HG03558 (cell line): ENCODE measurements around the gene RELT.

Experiments
- ATAC-seq: cut with Tn5 transposase; IDR thresholded peaks from one replicate; pipeline ENCODE4 v1.9.1; 2021; ENCODE audit warnings: moderate number of reproducible peaks; ENCODE audit not compliant: unreplicated experiment; ENCODE audit errors: extremely low read depth

The RELT gene

DNA sequence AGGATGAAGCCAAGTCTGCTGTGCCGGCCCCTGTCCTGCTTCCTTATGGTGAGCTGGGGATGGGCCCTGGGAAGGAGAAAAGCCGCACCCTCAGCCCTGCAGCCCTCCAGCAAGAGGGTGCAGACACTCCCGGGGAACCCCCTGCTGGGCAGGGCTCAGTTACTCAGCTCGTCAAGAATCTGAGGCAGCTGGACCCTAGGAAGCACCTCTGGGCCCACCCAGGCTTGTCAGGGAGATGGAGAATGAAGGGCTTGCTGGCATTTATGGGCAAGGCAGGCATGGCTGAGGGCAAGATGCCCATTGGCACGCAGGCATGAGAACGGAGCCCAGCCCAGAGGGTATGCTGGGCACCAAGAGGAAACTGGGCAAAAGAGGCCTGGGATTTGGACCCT, 12.9 kb downstream of the RELT start:
- ATAC-seq, result no peak

DNA sequence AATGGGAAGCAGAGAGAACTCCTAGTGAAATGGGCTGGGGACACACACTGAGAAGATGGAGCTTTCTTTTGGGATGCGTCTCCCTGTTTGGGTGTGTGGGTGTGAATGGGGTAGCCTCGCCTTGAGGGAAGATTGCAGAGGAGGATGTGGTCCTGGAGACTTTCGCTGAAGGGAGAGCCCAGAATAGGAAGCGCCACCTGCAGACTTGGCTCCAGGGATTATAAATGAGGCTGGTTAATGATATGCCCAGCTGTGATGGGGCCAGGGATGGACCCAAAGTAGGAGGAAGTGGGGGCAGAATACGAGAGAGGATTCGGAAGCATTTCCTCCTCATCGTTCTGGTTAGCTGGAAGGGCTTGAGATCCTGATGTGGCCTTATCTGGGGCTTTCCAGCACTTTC, 13.7 kb downstream of the RELT start:
- ATAC-seq, result no peak

DNA sequence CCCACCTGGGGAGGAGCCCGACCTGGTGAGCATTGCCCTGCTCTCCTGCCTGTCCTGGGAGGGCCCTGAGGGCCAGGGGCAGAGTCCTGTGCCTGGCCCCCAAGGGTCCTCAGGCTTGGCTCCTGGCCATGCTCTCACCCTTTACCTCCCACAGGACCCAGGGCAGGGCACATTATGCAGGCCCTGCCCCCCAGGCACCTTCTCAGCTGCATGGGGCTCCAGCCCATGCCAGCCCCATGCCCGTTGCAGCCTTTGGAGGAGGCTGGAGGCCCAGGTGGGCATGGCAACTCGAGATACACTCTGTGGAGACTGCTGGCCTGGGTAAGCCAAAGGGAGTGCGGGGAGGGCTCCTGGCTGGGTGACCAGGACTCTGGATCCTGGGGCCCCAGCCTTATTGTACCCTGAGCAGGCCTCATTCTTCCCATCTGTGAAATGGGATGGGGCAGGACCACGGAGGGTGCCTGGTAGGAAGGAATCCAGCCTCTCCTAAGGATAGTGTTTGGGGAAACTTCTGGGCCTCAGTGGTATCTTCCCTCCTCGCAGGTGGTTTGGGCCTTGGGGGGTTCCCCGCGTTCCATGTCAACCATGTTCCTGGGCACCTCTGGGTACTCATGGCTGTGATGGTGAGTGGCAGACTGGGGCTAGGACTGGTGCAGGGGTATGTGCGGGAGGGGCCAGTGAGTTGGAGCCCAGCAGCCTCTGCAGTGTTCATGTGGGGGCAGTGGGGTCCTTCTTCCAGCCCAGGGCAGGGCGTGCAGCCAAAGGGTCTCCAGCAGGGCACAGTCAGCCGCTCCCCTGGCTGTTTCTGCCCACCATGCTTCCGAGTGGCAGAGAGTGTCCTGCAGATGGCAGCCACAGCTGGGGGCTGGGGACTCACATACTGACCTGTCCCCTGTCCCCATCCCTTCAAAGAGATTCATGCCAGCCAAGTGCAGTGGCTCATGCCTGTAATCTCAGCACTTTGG, 14.7 kb downstream of the RELT start:
- ATAC-seq, result no peak

DNA sequence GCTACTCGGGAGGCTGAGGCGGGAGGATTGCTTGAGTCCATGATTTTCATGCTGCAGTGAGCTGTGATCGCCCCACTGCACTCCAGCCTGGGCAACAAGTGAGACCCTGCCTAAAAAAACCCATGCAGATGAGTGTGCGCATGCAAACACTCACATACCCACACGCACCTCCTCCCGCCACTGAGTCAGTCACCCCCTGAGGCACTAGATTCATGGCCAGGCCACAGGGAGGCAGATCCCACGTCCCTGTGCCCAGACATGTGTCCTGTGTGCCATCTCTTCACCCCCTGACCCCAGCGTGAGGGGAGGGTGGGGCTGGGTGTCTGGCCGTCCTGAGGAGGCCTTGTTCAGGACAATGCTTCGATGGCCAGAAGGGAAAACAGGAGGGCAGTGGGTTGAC, 15.5 kb downstream of the RELT start:
- ATAC-seq, result no peak

DNA sequence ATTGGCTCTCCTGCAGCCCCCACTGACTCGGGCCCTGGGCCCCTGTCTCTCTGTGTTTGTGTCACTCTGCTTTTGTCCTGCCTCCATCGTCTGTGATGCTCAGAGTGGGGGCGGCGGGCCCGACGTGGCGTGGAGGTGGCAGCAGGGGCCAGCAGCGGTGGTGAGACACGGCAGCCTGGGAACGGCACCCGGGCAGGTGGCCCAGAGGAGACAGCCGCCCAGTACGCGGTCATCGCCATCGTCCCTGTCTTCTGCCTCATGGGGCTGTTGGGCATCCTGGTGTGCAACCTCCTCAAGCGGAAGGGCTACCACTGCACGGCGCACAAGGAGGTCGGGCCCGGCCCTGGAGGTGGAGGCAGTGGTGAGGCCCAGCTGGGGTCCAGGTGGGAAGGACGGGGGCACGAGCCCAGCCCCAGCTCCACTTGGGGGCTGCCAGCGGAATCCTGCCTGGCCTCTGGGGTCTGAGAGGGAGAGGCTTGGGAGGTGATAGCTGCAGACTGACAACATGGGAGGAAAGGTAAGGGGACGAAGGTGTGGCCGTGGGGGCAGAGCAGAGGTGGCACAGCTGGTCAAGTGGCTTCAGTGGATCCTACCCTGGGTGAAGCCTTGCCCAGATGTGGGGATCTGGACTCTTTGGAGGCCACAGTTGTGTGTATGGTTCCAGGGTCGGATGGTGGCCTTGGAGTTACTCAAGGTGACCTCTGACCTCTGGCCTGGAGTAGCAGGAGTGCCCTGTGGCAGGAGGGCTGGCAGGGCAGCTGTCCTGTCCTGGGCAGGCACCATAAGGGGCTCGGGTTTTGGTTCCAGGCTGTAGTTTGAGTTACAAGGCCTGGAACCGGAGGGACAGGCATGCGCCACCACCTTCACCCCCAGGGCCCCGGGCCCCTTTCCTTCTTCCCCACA, 16.2 kb downstream of the RELT start:
- no peak for ATAC-seq

DNA sequence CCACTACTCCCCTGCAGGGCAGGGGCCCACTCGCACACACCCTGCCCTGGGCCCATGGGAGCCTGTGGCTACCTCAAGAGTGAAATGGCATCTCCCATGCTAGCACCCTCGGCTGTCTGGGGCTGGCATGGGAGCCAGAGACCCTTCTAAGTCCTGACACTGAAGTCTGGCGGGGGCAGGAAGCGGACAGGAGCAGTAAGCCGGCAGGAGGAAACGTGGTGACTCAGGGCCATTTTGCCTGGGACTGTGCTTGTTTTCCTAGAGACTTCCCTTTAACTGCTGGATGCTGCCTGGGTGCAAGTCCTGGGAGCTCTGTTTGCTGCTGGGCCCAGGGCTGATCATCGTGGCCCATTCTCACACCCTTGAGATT, 16.8 kb downstream of the RELT start:
- no peak for ATAC-seq

DNA sequence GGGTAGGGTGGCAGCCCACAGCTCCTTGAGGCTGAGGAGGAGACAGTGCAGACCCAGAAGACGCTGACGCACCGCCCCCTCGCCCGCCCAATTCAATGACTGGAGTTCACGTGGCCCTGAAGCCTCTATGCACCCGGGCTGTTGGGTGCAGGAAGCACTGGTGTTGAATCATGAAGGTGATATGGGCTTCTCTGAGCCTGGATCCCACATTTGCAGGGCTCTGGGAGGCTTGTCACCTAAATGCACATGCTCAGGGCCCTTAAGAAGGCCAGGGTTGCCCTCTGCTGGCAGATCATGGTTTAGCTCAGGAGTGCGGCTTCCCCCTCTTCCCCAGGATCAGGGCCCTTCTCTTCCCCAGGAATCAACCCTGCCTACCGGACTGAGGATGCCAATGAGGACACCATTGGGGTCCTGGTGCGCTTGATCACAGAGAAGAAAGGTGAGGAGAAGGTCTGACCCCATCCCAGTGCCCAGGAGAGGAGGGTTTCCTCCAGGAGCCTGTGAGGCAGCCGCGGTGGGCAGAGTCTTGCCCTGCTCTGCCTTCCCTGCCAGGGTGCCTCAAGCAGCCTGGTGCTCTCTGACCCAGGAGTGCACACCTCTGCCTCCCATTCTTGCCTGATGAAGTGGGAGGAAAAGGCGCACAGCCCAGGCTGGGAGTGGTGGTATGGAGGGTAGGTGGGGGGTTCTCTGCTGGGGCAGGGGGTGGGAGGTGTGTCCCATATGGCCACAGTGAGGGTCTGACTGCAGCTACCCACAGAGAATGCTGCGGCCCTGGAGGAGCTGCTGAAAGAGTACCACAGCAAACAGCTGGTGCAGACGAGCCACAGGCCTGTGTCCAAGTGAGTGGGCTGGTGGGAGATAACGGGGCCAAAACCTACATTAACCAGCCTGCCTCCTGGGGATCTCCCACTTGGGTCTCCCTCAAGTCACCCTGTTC, 17.5 kb downstream of the RELT start:
- no peak for ATAC-seq

DNA sequence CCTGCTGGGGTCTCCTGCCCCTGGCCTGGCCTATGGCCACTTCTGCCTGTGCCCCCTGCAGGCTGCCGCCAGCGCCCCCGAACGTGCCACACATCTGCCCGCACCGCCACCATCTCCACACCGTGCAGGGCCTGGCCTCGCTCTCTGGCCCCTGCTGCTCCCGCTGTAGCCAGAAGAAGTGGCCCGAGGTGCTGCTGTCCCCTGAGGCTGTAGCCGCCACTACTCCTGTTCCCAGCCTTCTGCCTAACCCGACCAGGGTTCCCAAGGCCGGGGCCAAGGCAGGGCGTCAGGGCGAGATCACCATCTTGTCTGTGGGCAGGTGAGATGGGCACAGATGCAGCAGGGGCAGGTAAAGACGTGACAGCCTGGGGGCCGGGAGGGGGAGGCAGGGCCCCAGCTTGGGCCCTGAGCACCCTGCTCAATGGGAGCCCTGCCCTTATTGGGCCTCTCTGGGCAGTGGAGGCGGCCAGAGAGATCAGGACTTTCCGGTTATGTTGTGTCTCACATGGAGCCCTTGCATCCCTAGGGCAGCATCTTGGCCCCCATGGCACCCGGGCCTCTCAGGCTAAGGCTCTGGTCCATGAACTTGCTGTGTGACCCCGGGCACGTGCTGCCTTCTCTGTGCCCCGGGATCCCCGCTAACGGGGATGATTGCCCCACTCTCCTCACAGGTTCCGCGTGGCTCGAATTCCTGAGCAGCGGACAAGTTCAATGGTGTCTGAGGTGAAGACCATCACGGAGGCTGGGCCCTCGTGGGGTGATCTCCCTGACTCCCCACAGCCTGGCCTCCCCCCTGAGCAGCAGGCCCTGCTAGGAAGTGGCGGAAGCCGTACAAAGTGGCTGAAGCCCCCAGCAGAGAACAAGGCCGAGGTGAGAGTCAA, 18.5 kb downstream of the RELT start:
- ATAC-seq, result no peak

DNA sequence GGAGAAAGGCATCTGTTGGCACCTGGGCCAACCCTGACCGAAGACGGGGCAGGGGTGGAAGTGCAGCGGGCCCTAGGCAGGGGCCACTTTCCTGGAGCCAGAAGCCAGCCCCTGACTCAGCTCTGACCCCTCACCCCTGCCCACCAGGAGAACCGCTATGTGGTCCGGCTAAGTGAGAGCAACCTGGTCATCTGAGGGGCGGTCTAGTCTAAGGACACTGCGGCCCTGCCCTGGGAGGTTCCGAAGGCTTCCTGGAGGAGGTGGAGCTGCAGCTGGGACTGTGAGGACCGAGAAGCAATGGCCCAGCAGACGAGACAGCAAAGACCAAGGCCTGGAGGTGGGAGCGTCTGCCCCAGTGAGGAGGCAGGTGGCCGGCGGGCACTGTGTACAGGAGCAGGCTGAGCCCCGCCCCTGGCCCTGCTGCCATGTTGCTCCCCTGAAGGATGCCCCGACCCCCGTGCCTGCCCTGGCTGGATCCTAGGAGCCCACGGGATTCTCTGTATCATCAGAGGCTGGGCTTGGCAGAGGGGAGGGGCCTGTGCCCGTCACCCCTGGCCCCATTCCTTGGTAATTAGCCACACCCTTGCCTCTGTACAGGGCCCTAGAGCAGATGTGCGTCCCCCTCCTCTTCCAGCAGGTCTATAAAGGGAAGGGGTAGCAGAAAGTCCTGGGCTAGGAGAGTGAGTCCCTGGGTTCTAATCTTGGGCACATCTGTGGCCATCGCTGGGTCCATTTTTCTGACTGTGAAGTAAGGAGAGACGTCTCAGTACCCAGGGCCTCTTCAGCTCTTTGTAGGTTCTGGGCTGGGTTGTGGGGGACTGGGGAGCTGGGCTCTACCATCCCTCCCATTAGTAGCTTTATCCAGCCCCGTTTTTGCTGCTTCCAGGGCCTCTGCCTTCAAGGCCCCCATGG, 19.4 kb downstream of the RELT start:
- no peak for ATAC-seq

DNA sequence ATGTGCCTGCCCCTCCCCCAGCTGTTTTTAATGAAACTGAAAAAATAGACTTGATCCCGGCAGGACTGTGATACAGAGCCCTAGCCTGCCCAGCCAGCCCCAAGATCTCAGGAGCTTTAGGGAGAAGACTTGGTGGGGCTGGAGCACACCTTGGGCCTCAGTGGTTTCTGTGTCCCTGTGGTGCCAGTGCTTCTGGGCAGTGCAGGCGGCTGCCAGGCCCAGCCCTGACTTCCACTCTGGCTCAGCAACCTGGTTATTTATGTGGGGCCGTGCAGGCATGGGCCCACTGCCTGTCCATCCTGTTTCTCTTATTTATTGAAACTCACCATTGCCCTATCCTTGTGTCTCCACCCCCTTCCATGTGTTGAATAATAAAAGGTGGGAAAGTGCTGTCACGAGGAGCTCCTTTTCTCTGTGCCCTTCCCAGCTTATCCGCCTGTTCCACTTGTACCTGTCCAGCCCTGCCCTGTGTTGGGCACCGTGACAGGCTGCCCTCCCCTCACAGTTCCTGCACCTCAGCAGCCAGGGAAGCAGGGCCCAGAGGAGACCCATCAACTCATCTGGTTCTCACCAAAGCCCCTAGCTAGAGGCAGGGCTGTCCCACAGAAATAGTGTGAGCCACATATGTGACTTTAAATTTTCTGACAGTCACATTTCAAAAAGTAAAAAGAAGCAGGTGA, 20.2 kb downstream of the RELT start:
- ATAC-seq, result no peak

DNA sequence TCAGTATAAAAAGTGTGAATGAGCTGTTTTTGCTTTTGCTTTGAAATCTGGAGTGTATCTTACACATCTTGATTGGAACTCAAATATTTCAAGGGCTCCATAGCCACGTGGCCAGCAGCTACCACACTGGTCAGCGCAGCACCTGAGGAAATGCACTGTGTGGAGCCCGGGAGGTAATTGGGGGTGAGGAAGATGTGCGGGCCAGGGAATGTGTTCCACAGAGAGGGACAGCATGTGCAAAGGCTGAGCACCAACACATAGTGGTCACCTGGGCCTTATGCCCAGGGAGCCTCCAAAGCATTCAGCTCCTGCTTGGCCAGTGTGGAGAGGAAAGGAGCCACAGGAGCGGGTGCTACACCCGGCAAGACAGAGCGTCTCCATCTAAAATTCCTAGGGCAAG, 20.8 kb downstream of the RELT start:
- ATAC-seq, result no peak

DNA sequence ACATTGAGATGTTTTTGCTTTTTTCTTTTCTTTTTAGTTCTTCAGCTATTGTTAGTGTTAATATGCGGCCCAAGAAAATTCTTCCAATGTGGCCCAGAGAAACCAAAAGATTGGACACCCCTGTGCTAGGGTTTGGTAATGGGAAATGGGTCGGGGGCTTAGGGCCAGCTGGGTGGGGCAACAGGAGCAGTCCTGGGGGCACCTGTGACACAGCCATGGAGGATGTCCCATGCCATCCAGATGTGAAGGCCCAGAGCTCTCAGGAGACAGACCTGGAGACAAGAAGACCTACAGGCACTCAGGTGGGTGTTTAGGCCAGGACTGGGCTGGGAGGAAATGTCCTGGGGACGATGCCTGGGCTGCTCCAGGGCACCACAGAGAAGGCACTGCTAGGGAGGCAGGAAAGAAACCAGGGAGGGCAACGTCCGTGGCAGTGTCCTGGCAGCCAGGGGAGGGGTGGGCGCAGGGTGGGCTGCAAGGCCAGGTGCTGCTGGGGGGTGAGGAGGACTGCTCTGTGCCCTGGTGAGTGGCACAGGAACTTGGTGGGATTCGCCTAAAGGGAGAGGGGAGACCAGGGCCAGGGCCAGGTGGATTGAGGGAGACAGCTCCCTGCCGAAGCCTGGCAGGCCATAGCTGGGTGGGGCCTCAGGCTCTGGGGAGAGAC, 21.4 kb downstream of the RELT start:
- no peak for ATAC-seq

DNA sequence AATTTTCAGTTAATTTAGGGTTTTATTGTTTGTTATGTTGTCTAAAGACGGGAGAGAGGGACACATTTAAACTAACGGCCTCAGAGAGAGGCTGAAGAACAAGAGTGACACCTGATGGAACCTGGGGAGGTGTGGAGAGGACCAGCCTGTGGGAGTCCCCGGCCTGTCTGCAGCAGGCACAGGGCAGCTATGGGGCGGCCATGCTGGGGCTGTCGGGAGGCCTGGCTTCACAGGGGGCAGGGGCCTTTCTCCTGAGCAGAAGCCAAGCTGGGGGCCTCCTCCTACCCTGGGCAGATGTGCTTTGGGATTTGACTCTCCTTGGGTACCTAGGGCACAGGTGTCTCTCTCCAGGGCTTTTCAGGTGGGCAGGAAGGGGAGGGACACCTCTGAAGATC, 21.9 kb downstream of the RELT start:
- ATAC-seq, result no peak

DNA sequence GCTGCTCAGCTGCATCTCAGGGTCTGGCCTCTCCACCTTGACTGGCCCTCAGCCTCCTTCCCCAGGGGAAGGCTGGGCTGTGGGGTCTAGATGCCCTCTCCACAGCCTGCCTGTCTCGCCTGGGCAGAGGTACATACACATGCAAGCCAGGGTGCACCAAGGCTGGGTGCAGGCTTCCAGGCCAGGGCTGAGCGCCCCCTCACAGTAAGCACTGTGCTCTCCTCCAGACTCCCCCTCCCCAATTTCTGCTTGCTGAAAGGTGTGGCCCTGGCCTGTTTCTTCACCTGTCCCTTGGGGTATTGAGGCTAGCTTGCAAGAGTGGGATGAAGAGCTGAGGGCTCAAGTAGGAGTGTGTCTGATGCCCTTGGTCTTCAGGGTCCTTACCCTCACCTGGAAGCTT, 22.5 kb downstream of the RELT start:
- no peak for ATAC-seq

DNA sequence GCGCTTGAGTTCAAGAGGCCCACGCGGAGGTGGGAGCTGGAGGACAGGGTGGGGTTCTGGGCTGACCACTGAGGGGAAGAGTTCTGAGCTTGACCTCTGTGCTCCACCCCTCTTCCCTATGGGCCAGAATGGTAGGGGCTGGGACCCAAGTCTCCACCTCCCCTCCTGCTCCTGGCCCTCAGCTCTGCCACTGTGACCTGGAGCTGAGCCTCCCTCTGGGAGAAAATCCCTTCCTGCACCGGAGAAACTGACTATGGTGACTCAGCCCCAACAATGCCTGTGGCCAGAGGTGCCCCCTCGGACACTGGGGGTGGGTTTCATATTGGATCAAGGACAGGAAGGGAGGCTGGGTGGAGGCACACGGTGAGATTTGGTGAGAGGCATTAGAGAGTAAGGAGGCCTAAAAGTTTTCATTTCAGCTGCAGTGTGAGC, 23.0 kb downstream of the RELT start:
- no peak for ATAC-seq

DNA sequence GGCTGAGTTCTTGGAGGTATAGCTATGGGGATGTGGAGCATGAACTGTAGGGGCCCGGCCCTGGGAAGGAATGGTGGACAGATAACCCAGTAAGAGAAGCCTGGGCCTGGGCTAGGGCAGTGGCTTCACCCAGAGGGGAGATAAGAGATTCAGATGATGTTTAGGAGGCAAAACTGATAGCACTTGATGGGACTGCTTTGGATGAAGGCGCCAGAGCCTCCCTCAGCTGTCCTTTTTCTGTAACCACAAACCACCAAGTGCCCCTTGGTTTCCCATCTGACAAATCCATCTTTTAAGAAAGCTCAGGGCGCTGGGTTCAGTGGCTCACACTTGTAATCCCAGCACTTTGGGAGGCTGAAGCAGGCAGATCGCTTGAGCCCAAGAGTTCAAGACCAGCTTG, 23.4 kb downstream of the RELT start:
- ATAC-seq, result no peak

DNA sequence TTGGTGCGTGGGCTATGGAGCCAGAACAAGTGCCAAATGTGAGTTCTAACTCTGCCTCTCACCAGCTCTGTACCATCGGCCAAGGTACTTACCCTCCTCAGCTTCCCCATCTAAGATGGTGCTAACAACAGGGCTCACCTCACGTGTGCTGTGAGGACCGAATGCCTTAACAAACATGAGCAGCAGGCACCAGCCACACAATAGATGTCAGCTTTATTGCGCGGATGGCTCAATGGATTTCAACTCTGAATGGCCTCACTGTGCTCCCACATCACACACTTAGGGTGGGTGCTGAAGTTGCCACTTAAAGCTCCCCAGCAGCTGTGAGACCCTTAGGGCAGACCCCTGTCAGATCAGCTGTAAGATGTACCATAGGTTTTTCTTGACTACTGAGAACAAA, 24.1 kb downstream of the RELT start:
- no peak for ATAC-seq
